ENCODE results near the gene CDK14. TPM values are rescaled to one million over a fixed set of nuclear protein-coding genes. Genes with fewer than 3 reads are reported as not detected.

CDK14 gene
- total and polyA plus RNA-seq, 10 of the 15 experiments (the other 5 are each of a cell fraction or from before 2014, with no cell fraction given): 6.5 to 61.3 (median 24.2) TPM

DNA sequence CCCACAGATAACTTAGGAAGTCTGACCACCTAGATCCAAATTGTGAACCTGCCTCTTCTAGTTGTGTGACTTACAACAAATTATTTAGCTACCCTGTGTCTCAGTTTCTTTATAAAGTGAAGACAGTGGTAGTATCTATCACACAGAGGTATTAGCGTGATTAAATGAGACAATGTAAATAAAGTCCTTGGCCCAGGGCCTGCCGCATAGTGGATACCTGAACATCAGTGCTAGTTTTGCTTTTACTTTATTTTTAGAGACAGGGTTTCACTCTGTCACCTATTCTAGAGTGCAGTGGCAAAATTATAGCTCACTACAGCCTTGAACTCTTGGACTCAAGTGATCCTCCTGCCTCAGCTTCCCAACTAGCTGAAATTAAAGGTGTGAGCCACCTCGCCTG lies 177.1 kb downstream of the CDK14 start:
- ChIA-PET CTCF (interaction anchor here (0.8 kb wide), 1 partner anchor 64 kb away, joined by 3 read pairs; no protein-coding TSS in a partner anchor), POLR2A (no interaction called here), SMC1A (ENCODE audit: uncharacterized antibody, unreplicated experiment) (interaction anchor here (0.7 to 1.6 kb wide), 4 partner anchors 58 to 80 kb away, joined by 3 to 5 read pairs (median 3); no protein-coding TSS in a partner anchor), RAD21 (ENCODE audit: unreplicated experiment) (no interaction called here)
- no peak for DNase-seq (ENCODE audit: low read depth, low spot score)
- Histone ChIP-seq H2AFZ (ENCODE audit: control insufficient read depth, low read depth, low read length) (no peak overlapping the region), H3K9ac (ENCODE audit: control insufficient read depth, insufficient read depth, low read length) (no peak overlapping the region), H3K4me3 (0 out of 2 replicates have a peak overlapping the region, but pooled peaks have one; percentile 26), H3K4me1 (ENCODE audit: control insufficient read depth, insufficient read depth, low read length) (peaks cover 39% of the 10 kb centered on the region), H3K27me3 (replicated peaks in 1 of 2; ENCODE audit: control insufficient read depth in 2 of 2, insufficient read depth in 2 of 2, low read length in 1 of 2) (no peaks in the 10 kb centered on the region), H4K20me1 (ENCODE audit: control insufficient read depth, insufficient read depth) (no peaks in the 10 kb centered on the region), H3K79me2 (ENCODE audit: control insufficient read depth, insufficient read depth, low read length) (peaks cover 4% of the 10 kb centered on the region), H3K36me3 (ENCODE audit: control insufficient read depth in 2 of 2, insufficient read depth in 2 of 2, low read length in 1 of 2) (peaks cover 0 to 2% of the 10 kb centered on the region in 2 experiments; a peak in 1 of 4 replicates), H3K9me3 (replicated peaks; ENCODE audit: control insufficient read depth, insufficient read depth, low read length) (peaks cover 15% of the 10 kb centered on the region), H3K27ac (ENCODE audit: control insufficient read depth, insufficient read depth) (peak overlapping the region; percentile 42; the same call in 1 of the 2 replicates), H3K4me2 (ENCODE audit: control insufficient read depth, insufficient read depth) (peak overlapping the region; percentile 57; the same call in 1 of the 2 replicates)
- 0 out of 4 replicates have a peak, but pooled peaks of 1 of the 2 experiments have one; percentile 14 for TF ChIP-seq ETV6 (conservative IDR thresholded peaks at IDR 0.05 in 1 of 2, IDR thresholded peaks at IDR 0.05 in 1 of 2; ENCODE audit: borderline replicate concordance in 1 of 2, low read depth in 1 of 2)
- no peak for TF ChIP-seq RFX5 (IDR thresholded peaks at IDR 0.05; ENCODE audit: low read depth, low read length)
- no peak for TF ChIP-seq NFYA (IDR thresholded peaks at IDR 0.05; ENCODE audit: borderline replicate concordance, low read depth, low read length)
- 0 out of 2 replicates have a peak, but pooled peaks have one; percentile 31 for TF ChIP-seq CREB1 (IDR thresholded peaks at IDR 0.05; ENCODE audit: low read depth)
- peak; percentile 38 for ATAC-seq
- no peak for FAIRE-seq
- WGBS (ENCODE audit: insufficient coverage, insufficient replicate concordance, low lambda C conversion rate, missing lambda C conversion rate): 64% methylated on average over 3 of the region's 3 CpGs
- intact Hi-C loops (cut with micrococcal nuclease; ENCODE audit: unreplicated experiment) (no loop called here), in situ Hi-C loops (cut with MboI) (no loop called here)
- BruUV-seq (replicated peaks): no TSS peak

DNA sequence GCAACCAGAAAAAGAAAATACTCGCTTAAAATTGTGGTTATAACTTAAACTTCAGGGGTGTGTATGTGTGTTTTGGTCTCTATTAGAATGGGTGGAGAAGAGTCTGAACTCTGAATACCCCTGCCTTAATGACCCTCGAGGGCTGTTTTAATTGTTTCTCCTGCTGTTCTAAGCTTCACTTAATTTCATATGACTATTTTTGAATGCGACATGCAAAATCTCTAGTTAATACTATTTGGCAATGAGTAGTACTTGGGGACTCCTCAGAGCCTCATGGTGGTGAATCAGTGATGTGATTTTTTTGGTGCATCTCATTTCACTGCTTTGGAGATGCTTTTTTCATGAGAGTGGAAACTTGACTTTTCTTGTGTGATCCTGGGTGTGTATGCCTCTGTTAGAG lies 178.6 kb downstream of the CDK14 start:
- no peaks in the 10 kb centered on the region for H4K20me1 ChIP-seq (ENCODE audit: control insufficient read depth, insufficient read depth)
- ATAC-seq (no peak), DNase-seq (ENCODE audit: low read depth, low spot score) (no peak), FAIRE-seq (no peak)
- no peak for TF ChIP-seq LARP7 (IDR thresholded peaks at IDR 0.05)
- peak; percentile 47; the same call in 1 of the 2 replicates for TF ChIP-seq ZNF24 (IDR thresholded peaks at IDR 0.05)
- H3K27me3 ChIP-seq (replicated peaks in 1 of 2; ENCODE audit: control insufficient read depth in 2 of 2, insufficient read depth in 2 of 2, low read length in 1 of 2): no peaks in the 10 kb centered on the region
- intact Hi-C loops (cut with micrococcal nuclease; ENCODE audit: unreplicated experiment) (no loop called here), in situ Hi-C loops (cut with MboI) (no loop called here)
- peak overlapping the region; percentile 49; the same call in 1 of the 2 replicates for H3K4me3 ChIP-seq
- 2% methylated on average over 3 of the region's 3 CpGs for WGBS (ENCODE audit: insufficient coverage, insufficient replicate concordance, low lambda C conversion rate, missing lambda C conversion rate)
- H3K9ac ChIP-seq (ENCODE audit: control insufficient read depth, insufficient read depth, low read length): no peak overlapping the region
- RAD21 ChIA-PET (ENCODE audit: unreplicated experiment): interaction anchor here (1.1 to 1.3 kb wide), 2 partner anchors 44 to 66 kb away, joined by 3 to 4 read pairs; no protein-coding TSS in a partner anchor
- H3K4me1 ChIP-seq (ENCODE audit: control insufficient read depth, insufficient read depth, low read length): peaks cover 39% of the 10 kb centered on the region
- peak overlapping the region; percentile 82 for H3K4me2 ChIP-seq (ENCODE audit: control insufficient read depth, insufficient read depth)
- CTCF ChIA-PET: no interaction called here
- no TSS peak for BruUV-seq (replicated peaks)
- peaks cover 4% of the 10 kb centered on the region for H3K79me2 ChIP-seq (ENCODE audit: control insufficient read depth, insufficient read depth, low read length)
- no peak overlapping the region for H2AFZ ChIP-seq (ENCODE audit: control insufficient read depth, low read depth, low read length)
- SMC1A ChIA-PET (ENCODE audit: uncharacterized antibody, unreplicated experiment): interaction anchor here (0.6 to 1.6 kb wide), 6 partner anchors 8 to 79 kb away, joined by 3 to 5 read pairs (median 4); no protein-coding TSS in a partner anchor
- POLR2A ChIA-PET: no interaction called here
- peak overlapping the region; percentile 20; the same call in 1 of the 2 replicates for H3K27ac ChIP-seq (ENCODE audit: control insufficient read depth, insufficient read depth)
- H3K36me3 ChIP-seq (ENCODE audit: control insufficient read depth in 2 of 2, insufficient read depth in 2 of 2, low read length in 1 of 2): peaks cover 0 to 2% of the 10 kb centered on the region in 2 experiments; a peak in 1 of 4 replicates
- peaks cover 15% of the 10 kb centered on the region for H3K9me3 ChIP-seq (replicated peaks; ENCODE audit: control insufficient read depth, insufficient read depth, low read length)

Data from GM12878 (cell line).